DMS153 treated with DMSO at 0.1 percent for 48 hours (cell line): Measurements from ENCODE around the gene HYAL2.

Source experiments
- DNase-seq: peaks from one replicate; lab custom pipeline; 2025; ENCODE audit not compliant: unreplicated experiment; lab: John Stamatoyannopoulos, UW

The HYAL2 gene

GRCh38 chr3:50350527-50351322 is 28.2 kb upstream of the HYAL2 start, which contains the start of the genes CYB561D2 and NPRL2:
Gene CYB561D2 (plus strand): TSS chr3:50350862. CDS start chr3:50351434, 572 bp downstream.
Gene NPRL2 (minus strand): TSS chr3:50350775. CDS start chr3:50350652, 123 bp downstream.
- peak; percentile 55 for DNase-seq

- no peak for DNase-seq
These were observed 27.6 kb upstream of the HYAL2 start for GRCh38 chr3:50350213-50350526.

- DNase-seq = peak; percentile 21
These were observed 24.8 kb upstream of the HYAL2 start for GRCh38 chr3:50347187-50347813.

- no peak for DNase-seq
These were observed 23.2 kb upstream of the HYAL2 start, which contains the start of gene ZMYND10 for GRCh38 chr3:50345586-50346234. Gene ZMYND10 (minus strand): TSS chr3:50345732. CDS start chr3:50345579, 153 bp downstream.

- no peak for DNase-seq
These were observed 22.5 kb upstream of the HYAL2 start for GRCh38 chr3:50345008-50345407.

GRCh38 chr3:50342813-50343633 is 20.5 kb upstream of the HYAL2 start:
- DNase-seq = no peak

GRCh38 chr3:50341996-50342650 is 19.6 kb upstream of the HYAL2 start:
- DNase-seq = no peak

GRCh38 chr3:50341537-50341936 is 19.0 kb upstream of the HYAL2 start:
- DNase-seq = no peak

- no peak for DNase-seq
These were observed 18.1 kb upstream of the HYAL2 start, which contains the start of gene RASSF1 for GRCh38 chr3:50340448-50341329. Gene RASSF1 (minus strand): TSS chr3:50340836. CDS start chr3:50340805, 31 bp downstream.

GRCh38 chr3:50340147-50340447 is 17.6 kb upstream of the HYAL2 start:
- no peak for DNase-seq

- DNase-seq = no peak
These were observed 17.1 kb upstream of the HYAL2 start for GRCh38 chr3:50339485-50340146.

- no peak for DNase-seq
These were observed 16.4 kb upstream of the HYAL2 start for GRCh38 chr3:50338965-50339364.

- DNase-seq = peak; percentile 65
These were observed 14.8 kb upstream of the HYAL2 start for GRCh38 chr3:50337175-50337861.

GRCh38 chr3:50336452-50337174 is 14.1 kb upstream of the HYAL2 start:
- DNase-seq = no peak

GRCh38 chr3:50334339-50335075 is 12.0 kb upstream of the HYAL2 start:
- no peak for DNase-seq

GRCh38 chr3:50333744-50334328 is 11.3 kb upstream of the HYAL2 start:
- DNase-seq = no peak
